Mammary epithelial cell (primary cell): ENCODE measurements around the gene HRC.
"Not testable (repeated sequence)": the region's sequence is repeated elsewhere in the genome, so short reads cannot be mapped to it uniquely, and the experiment has no call there.

Experiments
- CTCF ChIP-seq, 2 donors: IDR thresholded peaks in 1 of 2; conservative IDR thresholded peaks in 1 of 2; 2 replicates each; pipeline ENCODE4 v1.5.1; 2011 to 2012; ENCODE audit warnings: inconsistent platforms in 2 of 2, low read length in 2 of 2, mild to moderate bottlenecking in 2 of 2, control low read depth in 1 of 2, low read depth in 1 of 2; ENCODE audit not compliant: insufficient read depth in 1 of 2; ENCODE audit errors: extremely low read depth in 1 of 2
- EZH2 ChIP-seq: IDR thresholded peaks from 2 replicates; pipeline ENCODE4 v1.6.1; 2012; ENCODE audit warnings: low read length, inconsistent platforms, borderline replicate concordance

GRCh38 chr19:49123285-49123684, 31.9 kb downstream of the HRC start:
- not testable (repeated sequence) for TF ChIP-seq CTCF (conservative IDR thresholded peaks at IDR 0.05 in 1 of 2, IDR thresholded peaks at IDR 0.05 in 1 of 2; ENCODE audit: extremely low read depth in 1 of 2, insufficient read depth in 1 of 2, low read depth in 1 of 2, low read length in 2 of 2); EZH2
